Neuronal stem cell (in vitro differentiated cells): ENCODE results near the gene TMUB2.
A peak's percentile ranks its signal among the peaks of the same experiment; 100 is the strongest.

Source experiments
- DNase-seq: peaks from one replicate; pipeline ENCODE4 v3.0.0-alpha.2; 2013; ENCODE audit warnings: low spot score
- H2AFZ ChIP-seq: one replicate; pipeline ENCODE4 v1.6.1; 2013; ENCODE audit warnings: mild to moderate bottlenecking, low read length, inconsistent platforms
- H2AK5ac ChIP-seq: 2 replicates; pipeline ENCODE4 v1.6.1; 2013; ENCODE audit warnings: low read depth, mild to moderate bottlenecking, inconsistent platforms, low read length, moderate library complexity, mixed read lengths
- H2BK120ac ChIP-seq: 2 replicates; pipeline ENCODE4 v1.6.1; 2013; ENCODE audit warnings: low read depth, mild to moderate bottlenecking, inconsistent platforms, low read length, moderate library complexity, mixed read lengths
- H2BK12ac ChIP-seq: one replicate; pipeline ENCODE4 v1.6.1; 2013; ENCODE audit warnings: low read length, inconsistent platforms
- H2BK15ac ChIP-seq: 2 replicates; pipeline ENCODE4 v1.6.1; 2013; ENCODE audit warnings: mild to moderate bottlenecking, low read length, inconsistent platforms, mixed read lengths
- H2BK5ac ChIP-seq: one replicate; pipeline ENCODE4 v1.6.1; 2013; ENCODE audit warnings: inconsistent platforms, mild to moderate bottlenecking, low read length, moderate library complexity
- H3K14ac ChIP-seq: one replicate; pipeline ENCODE4 v1.6.1; 2013; ENCODE audit warnings: low read length, inconsistent platforms
- H3K18ac ChIP-seq: 2 replicates; pipeline ENCODE4 v1.6.1; 2013; ENCODE audit warnings: low read length, inconsistent platforms
- H3K23ac ChIP-seq: 2 replicates; pipeline ENCODE4 v1.6.1; 2013; ENCODE audit warnings: low read depth, mild to moderate bottlenecking, mixed read lengths, low read length, inconsistent platforms; ENCODE audit not compliant: poor library complexity
- H3K27ac ChIP-seq: replicated peaks from 3 replicates; pipeline ENCODE4 v1.5.1; 2013; ENCODE audit warnings: low read length, inconsistent platforms
- H3K27me3 ChIP-seq, 3 experiments: 2 replicates each; pipeline ENCODE4 v1.6.1; 2013; ENCODE audit warnings: low read length in 3 of 3, mild to moderate bottlenecking in 2 of 3, inconsistent platforms in 1 of 3, low read depth in 1 of 3, mixed read lengths in 1 of 3, moderate library complexity in 1 of 3; ENCODE audit not compliant: control insufficient read depth in 3 of 3, insufficient read depth in 3 of 3
- H3K36me3 ChIP-seq, 2 donors: replicated peaks in 1 of 2; 2 replicates each; pipeline ENCODE4 v1.6.1; 2013; ENCODE audit warnings: low read length in 2 of 2; ENCODE audit not compliant: control insufficient read depth in 2 of 2, insufficient read depth in 2 of 2
- H3K4ac ChIP-seq: 2 replicates; pipeline ENCODE4 v1.6.1; 2013; ENCODE audit warnings: inconsistent platforms, mild to moderate bottlenecking, low read length, moderate library complexity
- H3K4me1 ChIP-seq, 2 donors: 1 replicate in 1 of 2; 2 replicates in 1 of 2; pipeline ENCODE4 v1.6.1; 2013; ENCODE audit warnings: low read length in 2 of 2, low read depth in 1 of 2; ENCODE audit not compliant: control insufficient read depth in 2 of 2, insufficient read depth in 1 of 2
- H3K4me2 ChIP-seq: one replicate; pipeline ENCODE4 v1.6.1; 2013; ENCODE audit warnings: mild to moderate bottlenecking, low read length, inconsistent platforms; ENCODE audit not compliant: insufficient read depth, poor library complexity, severe bottlenecking
- H3K4me3 ChIP-seq, 2 donors: 2 replicates each; pipeline ENCODE4 v1.5.1; 2013; ENCODE audit warnings: low read length in 2 of 2, mild to moderate bottlenecking in 2 of 2, inconsistent platforms in 1 of 2, moderate library complexity in 1 of 2
- H3K79me1 ChIP-seq: one replicate; pipeline ENCODE4 v1.6.1; 2013; ENCODE audit warnings: low read depth, mild to moderate bottlenecking, inconsistent platforms, low read length, moderate library complexity
- H3K9ac ChIP-seq: one replicate; pipeline ENCODE4 v1.6.1; 2013; ENCODE audit warnings: mild to moderate bottlenecking, low read depth, low read length, inconsistent platforms; ENCODE audit not compliant: poor library complexity
- H3K9me3 ChIP-seq, 2 donors: replicated peaks in 1 of 2; 2 replicates each; pipeline versions ENCODE3 to v1.6.1; 2013; ENCODE audit warnings: low read length in 2 of 2, mild to moderate bottlenecking in 2 of 2, inconsistent platforms in 1 of 2, low read depth in 1 of 2, mixed read lengths in 1 of 2, moderate library complexity in 1 of 2; ENCODE audit not compliant: control insufficient read depth in 2 of 2, insufficient read depth in 1 of 2
- H4K8ac ChIP-seq: one replicate; pipeline ENCODE4 v1.6.1; 2013; ENCODE audit warnings: low read depth, mild to moderate bottlenecking, inconsistent platforms, low read length, moderate library complexity
- H4K91ac ChIP-seq: one replicate; pipeline ENCODE4 v1.6.1; 2013; ENCODE audit warnings: low read length, low read depth, mild to moderate bottlenecking, inconsistent platforms; ENCODE audit not compliant: poor library complexity
- WGBS, 2 donors: extraction: QIAGEN DNeasy Blood & Tissue Kit; methylation state at CpG; one replicate each; pipeline ENCODE4 v1.1.7; 2013; ENCODE audit warnings: missing lambda C conversion rate in 2 of 2, mixed read lengths in 1 of 2; ENCODE audit not compliant: insufficient read length in 2 of 2, insufficient replicate concordance in 1 of 2; ENCODE audit errors: extremely low coverage in 2 of 2; 5-methylcytosine and 5-hydroxymethylcytosine counted together

TMUB2 gene

DNA sequence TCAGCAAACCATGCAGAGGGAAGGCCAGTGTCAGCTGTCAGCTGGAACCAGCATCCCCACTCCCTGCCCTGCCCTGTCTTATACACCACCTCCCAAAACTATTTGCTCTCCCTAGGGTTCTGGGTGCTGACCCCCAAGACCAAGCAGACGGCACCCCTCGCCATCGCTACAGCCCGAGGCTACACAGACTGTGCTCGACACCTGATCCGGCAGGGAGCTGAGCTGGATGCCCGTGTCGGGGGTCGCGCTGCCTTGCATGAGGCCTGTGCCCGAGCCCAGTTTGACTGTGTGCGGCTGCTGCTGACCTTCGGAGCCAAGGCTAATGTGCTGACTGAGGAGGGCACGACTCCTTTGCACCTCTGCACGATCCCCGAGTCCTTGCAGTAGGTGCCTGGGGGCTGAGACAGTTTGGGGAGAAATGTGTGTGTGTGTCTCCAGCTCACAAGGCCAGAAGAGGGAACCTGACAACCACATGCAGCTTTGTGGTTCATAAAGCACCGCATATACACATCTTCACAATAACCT is 14.8 kb upstream of the TMUB2 start:
- Histone ChIP-seq H3K36me3 (peaks cover 8 to 23% of the 10 kb centered on the region in 2 donors), H3K4me2 (no peak overlapping the region), H2BK5ac (peak overlapping the region; percentile 10), H3K27me3 (no peaks in the 10 kb centered on the region), H2BK12ac (no peak overlapping the region), H3K23ac (peak overlapping the region; percentile 27), H2AK5ac (no peak overlapping the region), H3K9me3 (no peaks in the 10 kb centered on the region), H3K14ac (peak overlapping the region; percentile 91), H3K79me1 (no peaks in the 10 kb centered on the region), H2BK15ac (no peak overlapping the region), H2AFZ (no peak overlapping the region), H3K4me1 (peaks cover 9 to 13% of the 10 kb centered on the region in 2 donors), H3K4me3 (no peak overlapping the region), H2BK120ac (no peak overlapping the region), H3K4ac (no peak overlapping the region), H4K8ac (no peak overlapping the region), H3K27ac (no peak overlapping the region), H3K9ac (peak overlapping the region; percentile 7), H4K91ac (no peak overlapping the region), H3K18ac (no peak overlapping the region)
- WGBS, 2 donors: no CpG with 5 or more reads among the region's 17 CpGs
- DNase-seq: no peak

DNA sequence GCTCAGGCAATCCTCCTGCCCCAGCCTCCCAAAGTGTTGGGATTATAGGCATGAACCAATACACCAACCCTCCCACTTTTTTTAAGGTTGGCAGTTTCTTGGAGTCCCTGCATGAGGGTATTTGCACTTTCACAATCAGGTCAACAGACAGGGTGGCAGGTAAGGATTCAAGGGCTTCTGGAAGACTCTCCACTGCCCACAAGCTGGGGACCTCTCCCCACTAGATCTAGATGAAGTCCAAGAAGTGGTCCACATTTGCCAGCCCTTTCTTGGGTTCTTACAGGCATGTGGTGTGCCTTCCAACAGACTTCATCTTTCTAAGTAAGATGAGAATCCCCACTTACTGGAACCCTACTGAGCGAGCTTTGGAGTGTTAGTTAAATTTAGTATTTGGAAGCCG is 12.3 kb upstream of the TMUB2 start:
- Histone ChIP-seq H3K9me3 (no peaks in the 10 kb centered on the region), H3K4me1 (peaks cover 9 to 10% of the 10 kb centered on the region in 2 donors), H2BK5ac (no peak overlapping the region), H2AFZ (no peak overlapping the region), H2BK120ac (no peak overlapping the region), H3K4me3 (no peak overlapping the region), H4K8ac (no peak overlapping the region), H3K27ac (no peak overlapping the region), H3K79me1 (peaks cover 7% of the 10 kb centered on the region), H3K18ac (no peak overlapping the region), H2BK15ac (no peak overlapping the region), H4K91ac (no peak overlapping the region), H3K4me2 (no peak overlapping the region), H3K23ac (no peak overlapping the region), H3K9ac (no peak overlapping the region), H3K4ac (no peak overlapping the region), H3K36me3 (peaks cover 25 to 44% of the 10 kb centered on the region in 2 donors), H3K27me3 (no peaks in the 10 kb centered on the region), H2BK12ac (no peak overlapping the region), H2AK5ac (no peak overlapping the region), H3K14ac (no peak overlapping the region)
- no CpG with 5 or more reads among the region's 2 CpGs for WGBS, 2 donors
- DNase-seq: no peak

DNA sequence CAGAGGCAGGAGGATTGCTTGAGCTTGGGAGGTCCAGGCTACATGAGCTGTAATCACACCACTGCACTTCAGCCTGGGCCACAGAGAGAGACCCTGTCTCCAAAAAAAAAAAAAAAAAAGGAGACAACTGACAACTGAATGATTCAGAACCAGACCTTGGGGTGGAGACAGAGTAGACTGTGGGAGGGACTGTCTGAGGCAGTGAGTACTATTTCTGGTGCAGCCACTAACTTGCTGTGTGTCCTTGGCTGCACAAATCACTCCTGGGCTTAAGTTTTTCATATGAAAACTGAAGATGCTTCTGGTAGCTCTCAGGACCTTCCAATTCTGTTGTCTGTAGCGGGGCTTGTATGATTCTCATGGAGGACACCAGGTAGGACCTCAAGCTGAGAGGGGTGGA is 10.5 kb upstream of the TMUB2 start:
- peaks cover 25 to 44% of the 10 kb centered on the region in 2 donors for H3K36me3 ChIP-seq

DNA sequence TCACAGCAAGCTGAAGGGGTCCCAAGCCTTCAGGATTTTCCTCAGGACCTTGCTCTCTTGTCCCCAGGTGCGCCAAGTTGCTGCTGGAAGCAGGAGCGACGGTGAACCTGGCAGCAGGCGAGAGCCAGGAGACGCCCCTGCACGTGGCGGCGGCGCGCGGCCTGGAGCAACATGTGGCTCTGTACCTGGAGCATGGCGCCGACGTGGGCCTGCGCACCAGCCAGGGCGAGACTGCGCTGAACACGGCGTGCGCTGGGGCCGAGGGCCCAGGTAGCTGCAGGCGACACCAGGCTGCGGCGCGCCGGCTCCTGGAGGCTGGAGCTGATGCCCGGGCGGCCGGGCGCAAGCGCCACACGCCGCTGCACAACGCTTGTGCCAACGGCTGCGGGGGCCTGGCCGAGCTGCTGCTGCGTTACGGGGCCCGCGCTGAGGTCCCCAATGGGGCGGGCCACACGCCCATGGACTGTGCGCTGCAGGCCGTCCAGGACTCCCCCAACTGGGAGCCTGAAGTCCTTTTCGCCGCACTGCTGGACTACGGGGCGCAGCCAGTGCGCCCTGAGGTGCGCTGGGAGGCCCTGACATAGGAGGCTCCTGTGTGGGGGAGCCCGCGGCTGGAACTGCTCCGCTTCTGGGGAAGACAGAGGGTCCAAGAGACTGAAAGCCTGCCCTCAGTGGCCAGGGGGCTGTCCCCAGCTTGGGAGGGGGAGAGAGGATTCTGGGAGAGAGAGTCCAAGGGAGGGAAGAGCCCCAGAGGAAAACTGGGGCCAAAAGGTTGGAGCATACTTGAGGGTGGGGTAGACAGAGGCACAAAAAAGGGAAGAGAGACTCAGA is 9.9 kb upstream of the TMUB2 start:
- no peak for DNase-seq
- Histone ChIP-seq H2BK5ac (no peak overlapping the region), H2AFZ (no peak overlapping the region), H3K27ac (no peak overlapping the region), H3K9me3 (peaks cover 3% of the 10 kb centered on the region in 2 donors), H3K79me1 (peaks cover 7% of the 10 kb centered on the region), H2BK15ac (no peak overlapping the region), H4K8ac (no peak overlapping the region), H3K36me3 (peaks cover 28 to 49% of the 10 kb centered on the region in 2 donors), H3K9ac (peak overlapping the region; percentile 44), H2AK5ac (no peak overlapping the region), H3K4ac (no peak overlapping the region), H3K14ac (no peak overlapping the region), H3K27me3 (no peaks in the 10 kb centered on the region), H3K4me3 (no peak overlapping the region), H3K4me2 (no peak overlapping the region), H2BK120ac (no peak overlapping the region), H3K23ac (no peak overlapping the region), H3K18ac (no peak overlapping the region), H2BK12ac (no peak overlapping the region), H4K91ac (no peak overlapping the region), H3K4me1 (no peaks in the 10 kb centered on the region)
- WGBS, 2 donors: no CpG with 5 or more reads among the region's 54 CpGs

More for the DNA sequence above, 10.5 kb upstream of the TMUB2 start:
- Histone ChIP-seq H3K79me1 (peaks cover 7% of the 10 kb centered on the region), H3K4ac (no peak overlapping the region), H3K4me2 (no peak overlapping the region), H2BK120ac (no peak overlapping the region), H2AFZ (no peak overlapping the region), H3K23ac (no peak overlapping the region), H3K4me3 (no peak overlapping the region), H4K8ac (no peak overlapping the region), H3K9ac (no peak overlapping the region), H3K4me1 (no peaks in the 10 kb centered on the region), H2BK12ac (no peak overlapping the region), H3K14ac (no peak overlapping the region), H2BK5ac (no peak overlapping the region), H4K91ac (no peak overlapping the region), H2AK5ac (no peak overlapping the region), H2BK15ac (no peak overlapping the region), H3K9me3 (no peaks in the 10 kb centered on the region), H3K27ac (no peak overlapping the region), H3K18ac (no peak overlapping the region), H3K27me3 (no peaks in the 10 kb centered on the region)
- WGBS, 2 donors: no CpG with 5 or more reads among the region's 1 CpG
- no peak for DNase-seq
